Activated naive CD8-positive, alpha-beta T cell treated with anti-CD3 and anti-CD28 coated beads for 36 hours (primary cell): ENCODE measurements around the gene CCNI. TPM values are rescaled to one million over a fixed set of nuclear protein-coding genes. Genes with fewer than 3 reads are reported as not detected.

Experiments used
- DNase-seq: peaks from one replicate; pipeline ENCODE4 v3.0.0; 2021
- H3K27ac Mint-ChIP-seq: one replicate; pipeline ENCODE4 v1.8.0; 2022; ENCODE audit warnings: mild to moderate bottlenecking, moderate library complexity, mixed read lengths
- H3K27me3 Mint-ChIP-seq: one replicate; pipeline ENCODE4 v1.8.0; 2022; ENCODE audit warnings: mild to moderate bottlenecking, mixed read lengths
- H3K36me3 Mint-ChIP-seq: one replicate; pipeline ENCODE4 v1.8.0; 2021; ENCODE audit warnings: mild to moderate bottlenecking, mixed read lengths
- H3K4me1 Mint-ChIP-seq: one replicate; pipeline ENCODE4 v1.8.0; 2021; ENCODE audit warnings: mixed read lengths
- H3K4me3 Mint-ChIP-seq: one replicate; pipeline ENCODE4 v1.8.0; 2022; ENCODE audit warnings: mild to moderate bottlenecking, moderate library complexity, mixed read lengths
- H3K9me3 Mint-ChIP-seq: one replicate; pipeline ENCODE4 v1.8.0; 2022; ENCODE audit warnings: mixed read lengths
- total RNA-seq, 2 experiments: library from RNA; stranded (reverse); gene quantifications; one replicate each; pipeline ENCODE4 v1.2.3, GENCODE V29; 2021

CCNI gene
- total RNA-seq: 100 to 1,000 TPM; 230 to 237 TPM

DNA sequence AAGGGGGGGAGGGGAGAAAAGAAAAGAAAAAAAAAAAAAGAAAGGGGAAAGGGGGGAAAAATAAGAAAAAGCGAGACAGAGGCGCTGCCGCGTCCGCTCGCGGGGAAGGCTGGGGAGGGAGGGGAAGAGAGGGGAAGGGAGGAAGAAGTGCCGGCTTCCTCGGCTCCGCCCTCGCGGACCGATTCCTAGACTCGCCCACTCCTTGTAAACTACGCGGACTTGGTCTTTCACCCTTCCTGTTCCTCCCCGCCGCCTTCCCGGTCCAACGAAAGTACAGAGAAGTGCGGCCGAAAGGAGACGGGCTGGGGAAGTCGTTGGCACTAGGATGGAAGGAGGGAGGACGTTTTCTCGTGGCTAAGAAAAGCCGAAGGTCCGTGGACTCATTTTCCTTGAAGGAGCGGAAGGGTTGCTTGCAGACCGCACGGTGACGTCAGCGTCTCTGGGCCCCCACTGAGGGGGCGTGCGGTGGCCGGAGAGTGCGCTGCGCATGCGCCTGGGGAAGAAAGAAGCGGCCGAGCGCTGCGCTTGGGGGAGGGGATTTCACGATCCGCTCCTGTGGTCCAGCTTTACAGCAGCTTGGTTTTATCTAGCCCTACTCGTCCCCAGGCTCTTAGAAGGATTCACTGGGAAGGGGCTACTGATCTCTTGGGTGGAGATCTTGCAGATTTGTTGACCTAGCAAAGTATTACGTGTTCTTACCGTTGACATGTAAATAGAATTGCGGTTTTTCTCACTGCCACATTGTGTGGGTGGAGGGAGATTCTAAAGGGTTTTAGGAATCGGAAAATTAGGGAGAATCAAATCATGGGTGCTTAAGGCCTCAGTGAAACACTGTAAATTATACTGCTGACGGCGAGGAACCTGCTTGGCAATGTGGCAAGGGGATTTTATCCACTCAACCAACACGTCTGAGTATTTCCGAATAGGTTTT lies at the start of gene CCNI:
Gene CCNI (minus strand): TSS at position 121 of the 931 bp plus-strand sequence. CDS start 9,627 bp downstream, outside the sequence.
- Mint-ChIP-seq H3K4me1 (peaks cover 36% of the 10 kb centered on the region), H3K27ac (peak within 1 kb of the TSS; percentile 100), H3K4me3 (no peak within 1 kb of the TSS), H3K36me3 (peaks cover 22% of the 10 kb centered on the region), H3K9me3 (no peaks in the 10 kb centered on the region), H3K27me3 (peaks cover 7% of the 10 kb centered on the region)
- peak; percentile 92 for DNase-seq

DNA sequence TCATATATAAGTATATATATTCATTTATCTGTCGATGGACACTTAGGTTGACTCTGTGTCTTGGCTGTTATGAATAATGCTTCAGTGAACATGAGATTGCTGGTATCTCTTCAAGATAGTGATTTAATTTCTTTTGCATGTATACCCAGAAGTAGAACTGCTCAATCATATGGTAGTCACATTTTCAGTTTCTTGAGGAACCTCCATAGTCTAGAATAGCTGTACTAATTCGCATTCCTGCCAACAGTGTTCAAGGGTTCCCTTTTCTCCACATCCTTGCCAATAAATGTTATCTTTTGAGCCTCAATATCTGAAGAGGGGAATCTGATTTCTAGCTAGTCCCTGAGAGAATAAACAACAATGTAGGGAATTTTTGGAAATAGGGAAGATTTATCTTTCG lies 48.8 kb upstream of the CCNI start:
- Mint-ChIP-seq H3K9me3 (no peaks in the 10 kb centered on the region), H3K27me3 (no peaks in the 10 kb centered on the region), H3K4me1 (peaks cover 7% of the 10 kb centered on the region), H3K36me3 (no peaks in the 10 kb centered on the region), H3K4me3 (no peak overlapping the region), H3K27ac (no peak overlapping the region)
- DNase-seq: no peak

DNA sequence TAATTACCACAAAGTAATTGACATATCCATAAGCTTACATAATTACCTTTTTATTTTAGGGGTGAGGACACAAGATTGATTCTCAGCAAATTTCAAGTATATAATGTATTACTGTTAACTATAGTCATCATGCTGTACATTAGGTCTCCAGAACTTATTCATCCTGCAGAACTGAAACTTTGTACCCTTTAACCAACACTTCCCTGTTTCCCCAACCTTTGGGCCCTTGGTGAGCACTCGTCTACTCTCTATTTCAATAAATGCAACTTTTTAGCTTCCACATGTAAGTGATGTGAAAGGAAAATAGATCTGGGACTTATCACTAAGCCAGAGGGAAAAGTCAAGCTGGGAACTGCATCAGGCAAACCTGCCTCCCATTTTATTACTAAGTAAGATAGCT lies 47.6 kb upstream of the CCNI start:
- Mint-ChIP-seq H3K4me3 (no peak overlapping the region), H3K27ac (no peak overlapping the region), H3K9me3 (no peaks in the 10 kb centered on the region), H3K4me1 (peaks cover 7% of the 10 kb centered on the region), H3K27me3 (no peaks in the 10 kb centered on the region), H3K36me3 (no peaks in the 10 kb centered on the region)
- DNase-seq: no peak

DNA sequence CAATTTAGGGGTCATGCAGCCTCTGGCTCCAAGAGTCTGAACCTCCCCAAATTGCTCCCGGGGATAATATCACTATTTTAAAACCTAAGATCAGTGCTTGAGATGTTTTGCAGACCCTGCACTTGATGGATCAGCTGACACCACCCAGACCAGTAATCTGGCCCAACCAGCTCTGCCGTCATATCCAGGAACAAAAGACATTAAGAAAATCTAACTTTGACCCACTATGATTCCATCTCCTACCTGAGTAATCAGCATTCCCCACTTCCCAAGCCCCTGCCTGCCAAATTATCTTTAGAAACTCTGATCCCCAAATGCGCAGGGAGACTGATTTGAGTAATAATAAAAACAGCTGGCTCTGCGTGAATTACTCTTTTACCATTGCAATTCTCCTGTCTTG lies 46.9 kb upstream of the CCNI start:
- no peaks in the 10 kb centered on the region for H3K9me3 Mint-ChIP-seq
- DNase-seq: no peak
- no peaks in the 10 kb centered on the region for H3K36me3 Mint-ChIP-seq
- no peaks in the 10 kb centered on the region for H3K27me3 Mint-ChIP-seq
- H3K4me3 Mint-ChIP-seq: no peak overlapping the region
- H3K27ac Mint-ChIP-seq: no peak overlapping the region
- H3K4me1 Mint-ChIP-seq: peaks cover 4% of the 10 kb centered on the region

GRCh38 chr4:77121736-77122240 lies 46.0 kb upstream of the CCNI start:
- Mint-ChIP-seq H3K4me1 (no peaks in the 10 kb centered on the region), H3K27me3 (no peaks in the 10 kb centered on the region), H3K36me3 (no peaks in the 10 kb centered on the region), H3K4me3 (no peak overlapping the region), H3K27ac (no peak overlapping the region), H3K9me3 (no peaks in the 10 kb centered on the region)
- DNase-seq: no peak

- no peaks in the 10 kb centered on the region for H3K9me3 Mint-ChIP-seq
- H3K4me3 Mint-ChIP-seq: no peak overlapping the region
- H3K36me3 Mint-ChIP-seq: no peaks in the 10 kb centered on the region
- H3K27ac Mint-ChIP-seq: no peak overlapping the region
- H3K4me1 Mint-ChIP-seq: no peaks in the 10 kb centered on the region
- no peak for DNase-seq
- H3K27me3 Mint-ChIP-seq: no peaks in the 10 kb centered on the region
These were observed 45.2 kb upstream of the CCNI start for GRCh38 chr4:77120886-77121508.

- H3K27ac Mint-ChIP-seq: no peak overlapping the region
These were observed 41.9 kb upstream of the CCNI start for GRCh38 chr4:77117721-77118120.

GRCh38 chr4:77113069-77113468 lies 37.3 kb upstream of the CCNI start:
- H3K27ac Mint-ChIP-seq: no peak overlapping the region
- H3K4me1 Mint-ChIP-seq: no peaks in the 10 kb centered on the region
- no peaks in the 10 kb centered on the region for H3K36me3 Mint-ChIP-seq
- no peaks in the 10 kb centered on the region for H3K9me3 Mint-ChIP-seq
- peaks cover 3% of the 10 kb centered on the region for H3K27me3 Mint-ChIP-seq
- DNase-seq: no peak
- H3K4me3 Mint-ChIP-seq: no peak overlapping the region

More at GRCh38 chr4:77117721-77118120, 41.9 kb upstream of the CCNI start:
- Mint-ChIP-seq H3K27me3 (no peaks in the 10 kb centered on the region), H3K4me3 (no peak overlapping the region), H3K9me3 (no peaks in the 10 kb centered on the region), H3K36me3 (no peaks in the 10 kb centered on the region), H3K4me1 (no peaks in the 10 kb centered on the region)
- no peak for DNase-seq

- H3K9me3 Mint-ChIP-seq: no peaks in the 10 kb centered on the region
- no peak for DNase-seq
- H3K4me1 Mint-ChIP-seq: no peaks in the 10 kb centered on the region
- H3K27ac Mint-ChIP-seq: no peak overlapping the region
- H3K36me3 Mint-ChIP-seq: no peaks in the 10 kb centered on the region
- H3K27me3 Mint-ChIP-seq: peaks cover 3% of the 10 kb centered on the region
- no peak overlapping the region for H3K4me3 Mint-ChIP-seq
These were observed 34.9 kb upstream of the CCNI start for GRCh38 chr4:77110730-77111129.

DNA sequence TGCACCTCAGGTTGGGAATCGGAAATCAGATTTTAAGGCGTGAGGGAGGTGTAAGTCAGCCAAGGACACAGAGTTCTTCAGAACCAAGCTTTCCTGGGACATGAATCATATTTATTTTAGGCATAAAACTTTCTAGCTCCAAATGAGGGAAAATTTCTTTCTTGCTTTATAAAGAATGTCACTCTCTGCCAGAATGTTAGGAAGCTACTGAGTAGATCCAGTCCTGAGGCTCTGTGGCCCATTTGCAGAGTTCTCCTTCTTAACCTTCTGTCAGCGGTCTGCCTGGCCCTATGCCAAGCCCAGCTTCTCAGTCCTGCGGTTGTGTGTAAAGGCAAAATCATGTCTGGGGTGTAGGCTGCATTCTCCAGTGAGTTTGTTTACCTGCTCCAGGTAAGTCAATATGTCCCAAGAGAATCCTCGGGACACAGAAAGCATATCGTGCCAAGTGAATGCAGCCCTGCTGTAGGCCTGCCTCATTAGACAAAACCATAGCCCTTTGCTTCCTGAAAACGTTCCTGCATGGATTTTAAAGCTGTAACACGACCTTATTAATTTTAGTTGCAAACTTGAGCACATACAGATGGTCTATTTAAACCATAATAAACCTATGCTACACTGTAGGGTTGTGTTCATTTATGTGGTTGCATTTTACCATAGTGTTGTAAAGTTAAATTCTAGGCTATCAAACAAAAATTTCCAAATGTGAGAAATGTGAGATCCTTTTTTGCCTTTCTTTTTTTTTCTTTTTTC lies 29.2 kb upstream of the CCNI start:
- H3K9me3 Mint-ChIP-seq: no peaks in the 10 kb centered on the region
- no peak for DNase-seq
- H3K4me3 Mint-ChIP-seq: no peak overlapping the region
- peaks cover 3% of the 10 kb centered on the region for H3K27me3 Mint-ChIP-seq
- H3K27ac Mint-ChIP-seq: no peak overlapping the region
- no peaks in the 10 kb centered on the region for H3K36me3 Mint-ChIP-seq
- peaks cover 13% of the 10 kb centered on the region for H3K4me1 Mint-ChIP-seq

DNA sequence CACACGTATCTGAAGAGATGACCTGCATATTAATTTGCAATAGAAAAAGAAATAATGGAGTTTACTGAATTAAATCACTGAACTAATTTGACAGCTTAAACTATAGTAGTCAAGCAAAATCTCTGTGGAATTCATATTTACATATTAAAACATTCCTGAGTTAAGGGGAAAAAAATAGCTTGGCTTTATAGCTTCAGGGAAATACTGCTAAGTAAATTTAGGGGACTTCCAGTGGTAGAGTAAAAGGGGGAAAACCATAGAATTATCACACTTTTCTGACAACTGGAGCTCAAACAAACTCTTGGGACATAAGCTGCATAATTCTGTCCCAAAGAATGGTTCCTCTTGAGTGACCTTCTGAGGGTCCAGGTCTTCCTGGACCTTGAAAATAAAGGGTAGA lies 28.6 kb upstream of the CCNI start:
- Mint-ChIP-seq H3K27ac (no peak overlapping the region), H3K27me3 (peaks cover 3% of the 10 kb centered on the region), H3K4me3 (no peak overlapping the region), H3K36me3 (no peaks in the 10 kb centered on the region), H3K9me3 (no peaks in the 10 kb centered on the region), H3K4me1 (peaks cover 13% of the 10 kb centered on the region)
- DNase-seq: no peak

DNA sequence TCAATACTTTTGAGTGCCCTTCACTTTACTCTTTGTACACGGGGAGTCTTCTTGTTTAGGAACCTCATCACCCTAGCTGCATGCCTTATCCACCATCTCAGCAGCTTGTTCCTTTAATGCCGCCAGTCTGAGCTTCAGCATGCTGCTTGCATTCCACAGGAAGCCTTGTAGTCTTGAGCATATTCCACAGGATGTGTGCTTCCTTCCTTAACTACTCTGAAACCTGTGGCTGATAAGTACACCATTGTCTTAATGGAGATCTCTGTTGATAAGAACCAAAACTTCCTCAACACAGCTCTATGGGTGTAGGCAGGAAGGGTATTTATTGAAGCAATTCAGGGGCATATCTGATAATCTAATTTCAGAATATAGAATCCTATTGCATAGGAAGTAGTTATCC lies 24.4 kb upstream of the CCNI start:
- H3K36me3 Mint-ChIP-seq: no peaks in the 10 kb centered on the region
- H3K9me3 Mint-ChIP-seq: no peaks in the 10 kb centered on the region
- H3K4me1 Mint-ChIP-seq: peaks cover 17% of the 10 kb centered on the region
- H3K4me3 Mint-ChIP-seq: no peak overlapping the region
- H3K27me3 Mint-ChIP-seq: no peaks in the 10 kb centered on the region
- no peak overlapping the region for H3K27ac Mint-ChIP-seq
- no peak for DNase-seq

DNA sequence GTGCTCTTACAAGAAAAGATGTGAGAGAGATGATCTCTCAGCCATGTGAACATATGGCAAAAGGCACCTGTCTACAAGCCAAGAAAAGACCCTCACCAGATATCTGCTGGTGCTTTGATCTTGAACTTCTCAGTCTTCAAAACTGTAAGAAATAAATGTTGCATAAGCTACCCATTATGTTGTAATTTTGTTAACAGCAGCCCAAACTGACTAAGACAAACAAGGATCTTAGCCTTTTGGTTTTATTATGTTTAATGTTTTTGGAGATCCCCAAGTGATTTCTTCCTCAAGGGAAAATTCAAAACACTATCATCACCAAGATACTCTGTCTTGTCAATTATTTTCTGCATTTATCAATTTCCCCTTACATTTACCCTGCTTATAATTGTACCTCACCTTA lies 21.8 kb upstream of the CCNI start:
- H3K9me3 Mint-ChIP-seq: no peaks in the 10 kb centered on the region
- DNase-seq: no peak
- H3K4me1 Mint-ChIP-seq: peaks cover 18% of the 10 kb centered on the region
- no peaks in the 10 kb centered on the region for H3K36me3 Mint-ChIP-seq
- H3K27me3 Mint-ChIP-seq: no peaks in the 10 kb centered on the region
- no peak overlapping the region for H3K4me3 Mint-ChIP-seq
- H3K27ac Mint-ChIP-seq: no peak overlapping the region

DNA sequence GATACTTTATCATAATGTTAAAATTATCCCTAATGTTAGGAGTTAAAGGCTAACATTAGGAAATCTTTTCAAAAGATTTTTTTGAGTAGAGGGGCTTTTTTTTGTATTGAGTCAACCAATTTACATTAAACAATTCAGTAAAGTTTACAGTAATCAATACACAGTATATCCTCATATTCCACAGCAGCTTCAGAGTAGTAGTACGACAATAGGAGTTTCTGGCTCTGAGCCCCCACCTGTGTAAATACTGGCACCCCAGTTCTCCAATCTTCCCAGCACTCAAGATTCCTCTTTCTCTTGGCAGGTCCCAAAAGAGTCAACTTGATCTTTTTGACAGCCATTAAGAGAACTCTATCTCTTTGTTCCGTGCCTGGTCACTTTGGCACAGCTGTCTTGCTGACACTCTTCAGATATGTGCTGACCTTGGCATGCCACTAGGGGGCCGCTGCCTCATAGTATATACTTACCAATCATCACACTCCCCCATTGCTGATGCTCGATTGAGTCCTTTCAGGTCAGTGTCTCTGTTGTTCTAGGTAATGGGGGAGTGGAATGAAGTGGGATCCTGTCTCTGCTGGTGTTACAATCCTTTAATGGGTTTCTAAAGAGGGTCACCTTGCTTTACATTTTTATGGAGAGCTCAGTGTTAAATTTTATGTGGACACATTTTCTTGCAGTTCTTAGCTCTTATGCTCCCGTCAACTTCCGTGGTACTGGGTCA lies 19.5 kb upstream of the CCNI start:
- peak; percentile 58 for DNase-seq
- Mint-ChIP-seq H3K27me3 (no peaks in the 10 kb centered on the region), H3K4me3 (no peak overlapping the region), H3K27ac (no peak overlapping the region), H3K4me1 (peaks cover 13% of the 10 kb centered on the region), H3K9me3 (no peaks in the 10 kb centered on the region), H3K36me3 (no peaks in the 10 kb centered on the region)
